Heart left ventricle (tissue), 16 donors: ENCODE data around the gene ABCF3. TPM values are rescaled to one million over a fixed set of nuclear protein-coding genes. Genes with fewer than 3 reads are reported as not detected.

Experiments used
- ATAC-seq, 4 donors: fragments of 200-7000 bp; cut with Tn5 transposase; one replicate each; pipeline ENCODE4 v1.9.1; 2020 to 2022; ENCODE audit warnings: moderate library complexity in 4 of 4, mild to moderate bottlenecking in 3 of 4, moderate number of reproducible peaks in 1 of 4
- DNase-seq, 5 donors: peaks; one replicate each; pipeline ENCODE4 v3.0.0-alpha.2; 2020
- H3K27ac ChIP-seq, 12 donors: fragments of 200-600 bp; sonication (generic) in 4 of 12; one replicate each; pipeline versions ENCODE4 v1.5.0 to v1.8.0; 2016 to 2022; ENCODE audit warnings: mild to moderate bottlenecking in 2 of 12
- H3K27me3 ChIP-seq, 9 donors: fragments of 200-600 bp; sonication (generic) in 2 of 9; one replicate each; pipeline versions ENCODE4 v1.5.1 to v1.8.0; 2016 to 2022; ENCODE audit warnings: mild to moderate bottlenecking in 3 of 9
- H3K36me3 ChIP-seq, 9 donors: fragments of 200-600 bp; sonication (generic) in 2 of 9; one replicate each; pipeline versions ENCODE4 v1.5.0 to v1.8.0; 2018 to 2022; ENCODE audit warnings: mild to moderate bottlenecking in 2 of 9
- H3K4me1 ChIP-seq, 12 donors: fragments of 200-600 bp; sonication (generic) in 4 of 12; one replicate each; pipeline versions ENCODE4 v1.5.0 to v1.8.0; 2016 to 2022; ENCODE audit warnings: mild to moderate bottlenecking in 3 of 12
- H3K4me3 ChIP-seq, 12 donors: fragments of 200-600 bp; sonication (generic) in 4 of 12; one replicate each; pipeline versions ENCODE4 v1.5.0 to v1.8.0; 2017 to 2022; ENCODE audit warnings: mild to moderate bottlenecking in 9 of 12, moderate library complexity in 4 of 12
- H3K9me3 ChIP-seq, 12 donors: fragments of 200-600 bp; sonication (generic) in 4 of 12; one replicate each; pipeline versions ENCODE4 v1.5.0 to v1.8.0; 2016 to 2022; ENCODE audit warnings: mild to moderate bottlenecking in 1 of 12
- CTCF ChIP-seq, 12 donors: fragments of 200-600 bp; sonication (generic) in 4 of 12; IDR thresholded peaks; one replicate each; pipeline versions ENCODE4 v1.5.0 to v1.8.0; 2018 to 2022; ENCODE audit warnings: antibody characterized with exemption in 12 of 12, mild to moderate bottlenecking in 5 of 12
- POLR2A ChIP-seq, 2 donors: fragments of 450-650 bp; IDR thresholded peaks; one replicate each; pipeline ENCODE4 v1.6.1; 2017; ENCODE audit warnings: antibody characterized with exemption in 2 of 2, mild to moderate bottlenecking in 2 of 2, moderate library complexity in 2 of 2
- WGBS, 4 donors: extraction: QIAGEN DNeasy Blood & Tissue Kit in 2 of 4; methylation state at CpG; one replicate each; pipeline versions ENCODE4 v1.1.5 to v1.1.7; 2013 to 2018; 5-methylcytosine and 5-hydroxymethylcytosine counted together
- intact Hi-C, 10 donors: fragments of 100-400 bp; cut with DNase I; formaldehyde crosslinking; loops; one replicate each; pipeline versions ENCODE4 v1.11.1 to v1.14.2; 2022
- polyA plus RNA-seq, 2 donors: library from polyadenylated mRNA; stranded (reverse); fragments of 200-250 nt; gene quantifications; one replicate each; pipeline ENCODE4 v1.2.3, GENCODE V29; 2013
- total RNA-seq, 9 donors: library from RNA; depleted of rRNA in 2 of 9; stranded (reverse); fragments of >200 nt in 2 of 9; fragmentation: NEBNext Ultra II Directional in 3 of 9; extraction: Animal tissue kit (Norgen Biotek cat#: 25700) in 3 of 9; gene quantifications; one replicate each; pipeline versions ENCODE4 v1.1.0 to v1.2.4, GENCODE V29; 2016 to 2023
- donor health status: ischemic (EF 13 %, LVEDD 7.1; RV severe dilation, severe dysfunction).
- donor health status: healthy with polysubstance abuse.
- donor health status: DM: no; HTN: yes; CAD: no.
- donor health status: DM: no; HTN: no; CAD: no.
- donor health status: ischemic (EF 25% LVEDD 6.9; RV normal size, moderate dysfunction).
- donor health status: ischemic (EF 25% LVEDD 5.7; RV mildly dilated, moderate dysfunction).
- donor health status: healthy.
- donor health status: DM: yes; HTN: yes; CAD: no.
- donor health status: ischemic (EF 35%, LVEDD 5.7; RV mildly dilated, moderate dysfunction).
- donor health status: nonischemic (EF 11% LVEDD 7.7; RV severe dilation, severe dysfunction).
- donor health status: DM: yes; HTN: yes; CAD: no.
- donor health status: PGD.
- donor health status: ischemic (EF 29% LVEDD 5.4; RV normal size, mild dysfunction).
- donor health status: nonischemic (EF 23%, LVEDD 6.1; RV moderate dilation, normal function).

Gene ABCF3
- total and polyA plus RNA-seq, 11 donors: 58.2 to 81.9 (median 69.2) TPM

- no peak for ATAC-seq
- no peaks in the 10 kb centered on the region for H3K27me3 ChIP-seq
- no peaks in the 10 kb centered on the region for H3K4me1 ChIP-seq
- intact Hi-C loops: loop anchor here in 1 of 10 donors (10.0 kb wide), 1 partner anchor 51 kb away; the partner anchor contains the start of genes ALG3 and EEF1AKMT4
- H3K36me3 ChIP-seq: peaks cover 9 to 77% (median 67%) of the 10 kb centered on the region in 9 donors
- no peak overlapping the region for H3K27ac ChIP-seq
- no peak overlapping the region for H3K4me3 ChIP-seq
- no peaks in the 10 kb centered on the region for H3K9me3 ChIP-seq
- 72 to 87% (median 84%) methylated on average over 7 to 9 of the region's 9 CpGs for WGBS, 4 donors
- TF ChIP-seq CTCF (IDR thresholded peaks at IDR 0.05) (no peak), POLR2A (IDR thresholded peaks at IDR 0.05) (no peak)
- DNase-seq: no peak
These were observed 8.1 kb downstream of the ABCF3 start for GRCh38 chr3:184193991-184194539.

GRCh38 chr3:184196536-184196935, 10.5 kb downstream of the ABCF3 start:
- Histone ChIP-seq H3K4me1 (no peaks in the 10 kb centered on the region), H3K27me3 (no peaks in the 10 kb centered on the region), H3K9me3 (no peaks in the 10 kb centered on the region), H3K36me3 (peaks cover 7 to 52% (median 43%) of the 10 kb centered on the region in 9 donors), H3K4me3 (no peak overlapping the region), H3K27ac (no peak overlapping the region)
- DNase-seq: no peak
- no peak for ATAC-seq
- intact Hi-C loops: loop anchor here in 1 of 10 donors (10.0 kb wide), 1 partner anchor 48 kb away; the partner anchor contains the start of genes ALG3 and EEF1AKMT4
- 88 to 93% (median 91%) methylated on average over 6 of the region's 6 CpGs for WGBS, 4 donors
- TF ChIP-seq CTCF (IDR thresholded peaks at IDR 0.05) (no peak), POLR2A (IDR thresholded peaks at IDR 0.05) (no peak)

GRCh38 chr3:184198509-184198908, 12.5 kb downstream of the ABCF3 start:
- H3K27me3 ChIP-seq: no peaks in the 10 kb centered on the region
- no peak for DNase-seq
- H3K36me3 ChIP-seq: peaks cover 0 to 33% (median 24%) of the 10 kb centered on the region in 9 donors
- no peak for TF ChIP-seq CTCF (IDR thresholded peaks at IDR 0.05)
- H3K9me3 ChIP-seq: no peaks in the 10 kb centered on the region
- 78 to 97% (median 82%) methylated on average over 4 to 9 of the region's 9 CpGs for WGBS, 4 donors
- no peaks in the 10 kb centered on the region for H3K4me1 ChIP-seq
- intact Hi-C loops: loop anchor here in 1 of 10 donors (10.0 kb wide), 1 partner anchor 46 kb away; the partner anchor contains the start of genes ALG3 and EEF1AKMT4
- ATAC-seq: no peak
- H3K4me3 ChIP-seq: no peak overlapping the region
- no peak overlapping the region for H3K27ac ChIP-seq

GRCh38 chr3:184200825-184201224, 14.8 kb downstream of the ABCF3 start:
- Histone ChIP-seq H3K9me3 (no peaks in the 10 kb centered on the region), H3K36me3 (peaks cover 0 to 10% (median under 1%) of the 10 kb centered on the region in 9 donors), H3K4me1 (no peaks in the 10 kb centered on the region), H3K27ac (no peak overlapping the region), H3K4me3 (no peak overlapping the region), H3K27me3 (no peaks in the 10 kb centered on the region)
- intact Hi-C loops: no loop called here
- no peak for DNase-seq
- ATAC-seq: no peak
- TF ChIP-seq POLR2A (IDR thresholded peaks at IDR 0.05) (no peak), CTCF (IDR thresholded peaks at IDR 0.05) (no peak)
